H1 (cell line): ENCODE data around the gene OTUD3. TPM values are rescaled to one million over a fixed set of nuclear protein-coding genes. Genes with fewer than 3 reads are reported as not detected.

Source experiments
- HDAC2 ChIP-seq, 2 experiments: fragments of 300-600 bp in 1 of 2; sonication (generic) in 1 of 2; IDR thresholded peaks; 2 replicates each; pipeline ENCODE4 v1.6.1; 2011 to 2012; ENCODE audit warnings: low read depth in 2 of 2, low read length in 2 of 2, mild to moderate bottlenecking in 2 of 2, moderate library complexity in 2 of 2, borderline replicate concordance in 1 of 2, inconsistent platforms in 1 of 2
- KDM5A ChIP-seq: fragments of 200-600 bp; IDR thresholded peaks from 2 replicates; pipeline ENCODE4 v1.7.1; 2012; ENCODE audit warnings: mild to moderate bottlenecking, low read length, inconsistent platforms, mixed read lengths
- polyA plus RNA-seq, 7 experiments: library from polyadenylated mRNA; depleted of rRNA in 3 of 7; stranded (reverse) in 5 of 7; unstranded in 2 of 7; fragments of >200 nt in 5 of 7; fragments of 200-250 nt in 2 of 7; gene quantifications; 1 replicate in 5 of 7; 2 replicates in 1 of 7; 4 replicates in 1 of 7; pipeline versions ENCODE4 v1.2.1 to v1.2.3, GENCODE V29; 2011 to 2013; ENCODE audit warnings: missing spikeins in 2 of 7, mixed read lengths in 2 of 7
- total RNA-seq: library from RNA; stranded (reverse); fragmentation: NEBNext Ultra II Directional; extraction: Animal tissue kit (Norgen Biotek cat#: 25700); gene quantifications from 2 replicates; pipeline ENCODE4 v1.2.1, GENCODE V29; 2021
- TF ChIP-seq, protein P1 (sequence below): IDR thresholded peaks from 2 replicates; pipeline ENCODE4 v1.6.1; 2011; ENCODE audit warnings: low read length, improper control_type of control experiment

OTUD3 gene
- total and polyA plus RNA-seq, 2 of the 8 experiments (the other 6 are each of a cell fraction or from before 2014, with no cell fraction given) = 6.3 to 11.9 TPM

GRCh38 chr1:19892628-19893168 lies 10.5 kb downstream of the OTUD3 start (continued):
- TF ChIP-seq, protein P1, sequence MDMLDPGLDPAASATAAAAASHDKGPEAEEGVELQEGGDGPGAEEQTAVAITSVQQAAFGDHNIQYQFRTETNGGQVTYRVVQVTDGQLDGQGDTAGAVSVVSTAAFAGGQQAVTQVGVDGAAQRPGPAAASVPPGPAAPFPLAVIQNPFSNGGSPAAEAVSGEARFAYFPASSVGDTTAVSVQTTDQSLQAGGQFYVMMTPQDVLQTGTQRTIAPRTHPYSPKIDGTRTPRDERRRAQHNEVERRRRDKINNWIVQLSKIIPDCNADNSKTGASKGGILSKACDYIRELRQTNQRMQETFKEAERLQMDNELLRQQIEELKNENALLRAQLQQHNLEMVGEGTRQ = no peak
- no peak for TF ChIP-seq KDM5A
- TF ChIP-seq HDAC2 (IDR thresholded peaks at IDR 0.05; ENCODE audit: borderline replicate concordance in 1 of 2, low read depth in 2 of 2, low read length in 2 of 2) = no peak
- TF ChIP-seq, all 59 proteins: peak for 0
